ENCODE results near the gene CHRNA4. TPM values are rescaled to one million over a fixed set of nuclear protein-coding genes. Genes with fewer than 3 reads are reported as not detected.

CHRNA4 gene
- 0.09 TPM in 1 of 2 replicates, not detected in the other for total RNA-seq

GRCh38 chr20:63360850-63361518, at the start of gene CHRNA4:
CHRNA4 (minus strand) TSS chr20:63361349; CDS start chr20:63361165, 184 bp downstream.

Other genes with a start within 250 kb of the CHRNA4 start
- 18.6 and 21.3 TPM in 2 replicates for gene YTHDF1, start 145.2 kb downstream of the CHRNA4 start, total RNA-seq
- gene BIRC7, start 125.4 kb downstream of the CHRNA4 start, total RNA-seq: under 0.01 TPM in 1 of 2 replicates, not detected in the other
- gene NKAIN4, start 106.9 kb downstream of the CHRNA4 start, total RNA-seq: not detected in 2 replicates
- 35.5 and 35.9 TPM in 2 replicates for gene ARFGAP1, start 88.5 kb downstream of the CHRNA4 start, total RNA-seq
- gene COL20A1, start 68.2 kb downstream of the CHRNA4 start, total RNA-seq: not detected in 2 replicates
- gene KCNQ2, start 111.3 kb upstream of the CHRNA4 start, total RNA-seq: not detected in 2 replicates
- gene EEF1A2, start 137.7 kb upstream of the CHRNA4 start, total RNA-seq: 5.8 and 7.9 TPM in 2 replicates
- 13.2 and 14.0 TPM in 2 replicates for gene PPDPF, start 159.4 kb upstream of the CHRNA4 start, total RNA-seq
- under 0.01 TPM in 1 of 2 replicates, not detected in the other for gene PTK6, start 176.0 kb upstream of the CHRNA4 start, total RNA-seq
- gene SRMS, start 186.4 kb upstream of the CHRNA4 start, total RNA-seq: not detected in 2 replicates
- 1.2 and 2.1 TPM in 2 replicates for gene FNDC11, start 192.8 kb upstream of the CHRNA4 start, total RNA-seq
- 22.0 and 26.4 TPM in 2 replicates for gene HELZ2, start 212.9 kb upstream of the CHRNA4 start, total RNA-seq